Measurements from ENCODE around the gene PCDH1. TPM values are rescaled to one million over a fixed set of nuclear protein-coding genes. Genes with fewer than 3 reads are reported as not detected.

PCDH1 gene
- total RNA-seq, 3 donors from 2014 or later: 75.1 to 159 (median 127) TPM

DNA sequence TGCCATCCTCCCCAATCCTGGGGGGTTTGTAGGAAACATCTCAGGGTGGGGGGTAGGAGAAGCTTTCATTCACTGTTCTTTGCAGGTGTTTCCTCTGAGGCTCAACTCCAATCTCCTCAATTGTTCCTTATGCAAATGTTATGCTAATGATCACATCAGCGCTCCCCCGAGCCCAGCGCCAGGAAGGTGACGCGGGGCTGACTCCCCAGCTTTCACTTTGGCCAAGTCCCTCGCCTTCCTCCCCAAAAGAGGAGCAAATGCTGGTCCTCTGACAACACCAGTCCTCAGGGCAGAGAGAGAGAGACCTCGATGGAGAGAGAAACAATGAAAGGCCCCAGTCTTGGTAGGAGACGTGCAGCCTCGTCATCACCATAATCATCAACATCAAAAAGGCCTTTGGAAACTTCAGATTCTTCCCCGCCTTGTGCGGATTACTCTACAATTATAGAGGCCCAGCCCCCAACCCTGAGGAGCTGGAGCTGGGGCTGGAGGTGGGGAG is 39.1 kb downstream of the PCDH1 start:
- ATAC-seq (no peak), DNase-seq (no peak)
- intact Hi-C loops (cut with DNase I, micrococcal nuclease): no loop called here
- TF ChIP-seq, protein P1, sequence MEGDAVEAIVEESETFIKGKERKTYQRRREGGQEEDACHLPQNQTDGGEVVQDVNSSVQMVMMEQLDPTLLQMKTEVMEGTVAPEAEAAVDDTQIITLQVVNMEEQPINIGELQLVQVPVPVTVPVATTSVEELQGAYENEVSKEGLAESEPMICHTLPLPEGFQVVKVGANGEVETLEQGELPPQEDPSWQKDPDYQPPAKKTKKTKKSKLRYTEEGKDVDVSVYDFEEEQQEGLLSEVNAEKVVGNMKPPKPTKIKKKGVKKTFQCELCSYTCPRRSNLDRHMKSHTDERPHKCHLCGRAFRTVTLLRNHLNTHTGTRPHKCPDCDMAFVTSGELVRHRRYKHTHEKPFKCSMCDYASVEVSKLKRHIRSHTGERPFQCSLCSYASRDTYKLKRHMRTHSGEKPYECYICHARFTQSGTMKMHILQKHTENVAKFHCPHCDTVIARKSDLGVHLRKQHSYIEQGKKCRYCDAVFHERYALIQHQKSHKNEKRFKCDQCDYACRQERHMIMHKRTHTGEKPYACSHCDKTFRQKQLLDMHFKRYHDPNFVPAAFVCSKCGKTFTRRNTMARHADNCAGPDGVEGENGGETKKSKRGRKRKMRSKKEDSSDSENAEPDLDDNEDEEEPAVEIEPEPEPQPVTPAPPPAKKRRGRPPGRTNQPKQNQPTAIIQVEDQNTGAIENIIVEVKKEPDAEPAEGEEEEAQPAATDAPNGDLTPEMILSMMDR (IDR thresholded peaks at IDR 0.05): no peak
- Histone ChIP-seq H3K36me3 (ENCODE audit: low read depth) (no peaks in the 10 kb centered on the region), H3K9me3 (no peaks in the 10 kb centered on the region), H3K4me3 (no peak overlapping the region), H3K4me1 (ENCODE audit: low read depth) (peaks cover 35% of the 10 kb centered on the region)

DNA sequence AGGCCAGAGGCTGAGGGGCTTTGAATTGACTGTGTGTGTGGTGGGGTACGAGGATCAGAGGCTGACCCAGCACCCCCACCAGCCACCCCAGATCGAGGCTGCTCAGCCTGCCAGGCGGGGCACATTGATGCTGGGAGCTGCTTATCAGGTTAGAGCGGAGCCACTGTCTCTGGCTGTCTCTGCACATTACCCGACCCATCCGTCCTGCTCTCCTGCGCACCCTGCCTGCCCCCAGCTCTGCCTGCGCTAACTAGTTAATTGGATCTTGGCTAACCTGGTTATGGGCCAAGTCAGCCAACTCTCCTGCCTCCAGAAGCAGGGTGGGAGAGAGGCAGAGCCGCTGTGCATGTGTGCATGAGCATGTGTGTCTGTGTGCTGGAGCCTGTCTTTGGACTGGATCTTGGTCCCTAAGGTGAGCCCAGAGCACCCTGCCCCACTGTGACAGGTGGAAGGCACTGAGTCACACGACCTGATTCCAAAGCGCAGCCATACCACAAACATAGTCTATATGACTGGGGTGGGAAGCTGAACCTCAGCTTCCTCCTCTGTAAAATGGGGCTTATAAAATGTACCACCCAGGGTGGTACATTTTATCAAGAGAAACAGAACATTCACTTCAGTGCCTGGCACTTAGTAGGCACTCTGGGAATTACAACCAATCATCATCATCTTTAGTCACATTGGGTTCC is 39.7 kb downstream of the PCDH1 start:
- H3K4me1 ChIP-seq (ENCODE audit: low read depth): peaks cover 34% of the 10 kb centered on the region
- DNase-seq (no peak), ATAC-seq (no peak)
- no peak overlapping the region for H3K4me3 ChIP-seq
- intact Hi-C loops (cut with DNase I, micrococcal nuclease): no loop called here
- no peaks in the 10 kb centered on the region for H3K9me3 ChIP-seq
- no peaks in the 10 kb centered on the region for H3K36me3 ChIP-seq (ENCODE audit: low read depth)
- TF ChIP-seq, protein P1 (IDR thresholded peaks at IDR 0.05): no peak

DNA sequence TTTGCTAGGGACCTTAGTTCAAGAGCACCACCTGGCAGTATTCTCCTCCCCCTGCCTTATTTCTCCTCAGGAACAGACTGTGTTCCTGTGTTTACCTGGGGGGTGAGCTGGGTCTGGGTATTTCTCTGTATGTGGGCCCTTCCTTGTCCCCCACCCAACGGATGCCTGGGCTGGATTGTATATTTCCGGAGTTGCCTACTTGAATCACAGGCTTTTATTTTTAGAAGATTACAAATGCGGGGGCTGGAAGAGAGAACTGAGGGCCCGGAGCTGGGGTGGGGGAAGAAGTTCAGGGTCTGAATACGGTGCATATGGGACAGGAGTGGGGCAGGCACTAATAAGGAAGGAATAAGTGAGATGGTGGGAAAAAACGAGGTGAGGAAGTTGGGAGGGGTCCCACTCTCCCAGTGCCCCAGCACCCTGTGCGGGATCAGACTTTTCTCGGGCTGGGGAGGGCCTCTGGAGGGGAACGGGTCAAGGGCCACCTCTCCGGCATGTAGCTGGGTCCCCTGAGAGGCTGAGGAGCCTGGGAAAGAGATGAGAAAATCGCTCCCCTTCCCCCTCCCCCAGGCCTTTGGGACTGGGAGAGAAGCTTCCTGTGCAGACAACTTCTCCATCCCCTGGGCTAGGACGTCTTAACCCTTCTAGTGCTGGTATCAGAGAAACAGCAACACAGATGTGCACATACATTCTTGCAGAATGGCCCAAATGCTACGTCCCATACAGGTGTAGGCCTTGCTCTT is 42.1 kb downstream of the PCDH1 start:
- no peak overlapping the region for H3K4me3 ChIP-seq
- no peak for DNase-seq
- no peak for ATAC-seq
- peaks cover 24% of the 10 kb centered on the region for H3K4me1 ChIP-seq (ENCODE audit: low read depth)
- TF ChIP-seq, protein P1 (IDR thresholded peaks at IDR 0.05): no peak
- intact Hi-C loops (cut with DNase I, micrococcal nuclease): no loop called here
- H3K36me3 ChIP-seq (ENCODE audit: low read depth): no peaks in the 10 kb centered on the region
- H3K9me3 ChIP-seq: no peaks in the 10 kb centered on the region

DNA sequence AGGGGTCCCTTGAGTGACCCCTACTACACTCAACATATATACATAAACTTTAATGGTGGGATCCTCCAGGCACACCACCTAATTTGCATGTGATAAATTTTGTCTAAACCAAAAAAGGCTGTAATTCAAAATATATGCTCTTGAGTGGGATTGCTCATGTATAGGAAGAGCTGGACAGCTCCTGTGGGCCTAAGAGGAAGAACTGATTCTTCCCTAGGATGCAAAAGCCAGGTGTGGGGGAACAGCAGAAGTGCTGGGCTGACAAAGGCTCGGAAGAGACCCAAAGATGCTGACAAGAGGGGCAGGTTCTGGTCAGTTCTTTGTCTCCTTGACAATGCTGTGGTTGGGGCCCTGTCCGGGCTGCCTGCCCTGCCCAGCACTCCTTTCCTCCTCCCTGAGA is 43.9 kb downstream of the PCDH1 start:
- ATAC-seq: no peak
- Histone ChIP-seq H3K9me3 (no peaks in the 10 kb centered on the region), H3K4me3 (no peak overlapping the region), H3K36me3 (ENCODE audit: low read depth) (no peaks in the 10 kb centered on the region), H3K4me1 (ENCODE audit: low read depth) (peaks cover 11% of the 10 kb centered on the region)
- intact Hi-C loops (cut with DNase I, micrococcal nuclease): no loop called here
- DNase-seq: no peak
- TF ChIP-seq, protein P1 (IDR thresholded peaks at IDR 0.05): no peak

DNA sequence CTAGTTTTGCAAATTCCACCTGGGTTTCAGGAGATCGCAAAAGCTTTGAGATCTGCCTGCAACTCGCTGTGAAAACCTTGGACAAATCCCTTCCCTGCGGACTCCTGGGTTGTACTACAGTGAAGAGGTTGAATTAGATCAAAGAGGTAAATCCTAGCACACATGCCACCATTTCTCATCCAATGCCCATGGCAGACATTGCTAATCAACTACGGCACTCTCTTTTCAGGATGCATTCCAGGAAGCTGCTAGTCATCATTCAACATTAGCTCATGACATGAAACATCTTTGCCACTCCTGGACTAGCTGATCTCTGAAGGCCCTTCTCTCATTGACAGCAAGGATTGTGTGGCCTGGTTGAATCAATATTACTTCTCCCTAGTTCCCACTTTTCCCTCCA is 46.1 kb downstream of the PCDH1 start:
- ATAC-seq: no peak
- intact Hi-C loops (cut with DNase I, micrococcal nuclease): no loop called here

More for the DNA sequence above, 46.1 kb downstream of the PCDH1 start:
- H3K36me3 ChIP-seq (ENCODE audit: low read depth): no peaks in the 10 kb centered on the region
- no peak overlapping the region for H3K4me3 ChIP-seq
- TF ChIP-seq, protein P1 (IDR thresholded peaks at IDR 0.05): no peak
- H3K4me1 ChIP-seq (ENCODE audit: low read depth): peaks cover 11% of the 10 kb centered on the region
- H3K9me3 ChIP-seq: no peaks in the 10 kb centered on the region
- no peak for DNase-seq
